Keratinocyte (primary cell): ENCODE data around the gene LHCGR. TPM values are rescaled to one million over a fixed set of nuclear protein-coding genes. Genes with fewer than 3 reads are reported as not detected.

ENCODE experiments used
- DNase-seq: peaks from one replicate; pipeline ENCODE4 v3.0.0-alpha.2; 2011; ENCODE audit warnings: low read depth, missing footprints, low spot score
- FAIRE-seq: peaks from 2 replicates; lab custom pipeline; 2011; peaks lifted over from hg19 to GRCh38; lab: Jason Lieb, UNC
- H2AFZ ChIP-seq: 2 replicates; pipeline ENCODE4 v1.6.0; 2012; ENCODE audit warnings: low read length, control low read depth, inconsistent platforms; ENCODE audit not compliant: control insufficient read depth
- H3K27ac ChIP-seq: 2 replicates; pipeline ENCODE4 v1.5.1; 2011; ENCODE audit warnings: low read length; ENCODE audit not compliant: control insufficient read depth, insufficient read depth
- H3K27me3 ChIP-seq: 3 replicates; pipeline ENCODE4 v1.6.0; 2011; ENCODE audit warnings: low read length; ENCODE audit not compliant: control insufficient read depth, insufficient read depth; ENCODE audit errors: extremely low read depth
- H3K36me3 ChIP-seq, 2 experiments: 2 replicates in 1 of 2; 3 replicates in 1 of 2; pipeline ENCODE4 v1.5.1; 2011; ENCODE audit warnings: low read length in 2 of 2, mild to moderate bottlenecking in 1 of 2; ENCODE audit not compliant: control insufficient read depth in 2 of 2, insufficient read depth in 2 of 2; ENCODE audit errors: extremely low read depth in 1 of 2
- H3K4me1 ChIP-seq: 3 replicates; pipeline ENCODE4 v1.5.1; 2011; ENCODE audit warnings: low read length; ENCODE audit not compliant: control insufficient read depth, insufficient read depth; ENCODE audit errors: extremely low read depth
- H3K4me2 ChIP-seq: 3 replicates; pipeline ENCODE4 v1.6.0; 2011; ENCODE audit warnings: low read depth, low read length; ENCODE audit not compliant: control insufficient read depth, insufficient read depth; ENCODE audit errors: extremely low read depth
- H3K4me3 ChIP-seq, 3 experiments: fragments of 200-600 bp in 1 of 3; sonication (generic) in 1 of 3; 2 replicates in 2 of 3; 3 replicates in 1 of 3; pipeline ENCODE4 v1.5.1; 2011 to 2016; ENCODE audit warnings: low read length in 3 of 3, mild to moderate bottlenecking in 3 of 3, control low read depth in 2 of 3, inconsistent platforms in 1 of 3, low read depth in 1 of 3, mixed read lengths in 1 of 3, mixed run types in 1 of 3, moderate library complexity in 1 of 3; ENCODE audit not compliant: control insufficient read depth in 2 of 3, insufficient read depth in 2 of 3; ENCODE audit errors: extremely low read depth in 1 of 3
- H3K79me2 ChIP-seq: 2 replicates; pipeline ENCODE4 v1.6.0; 2012; ENCODE audit warnings: low read length; ENCODE audit not compliant: control insufficient read depth, insufficient read depth
- H3K9ac ChIP-seq: 3 replicates; pipeline ENCODE4 v1.6.0; 2011; ENCODE audit warnings: low read length; ENCODE audit not compliant: control insufficient read depth, insufficient read depth; ENCODE audit errors: extremely low read depth
- H3K9me1 ChIP-seq: 3 replicates; pipeline ENCODE4 v1.6.0; 2011; ENCODE audit warnings: low read length; ENCODE audit not compliant: control insufficient read depth, insufficient read depth; ENCODE audit errors: extremely low read depth
- H3K9me3 ChIP-seq: 2 replicates; pipeline ENCODE4 v1.5.1; 2012; ENCODE audit warnings: low read depth, low read length; ENCODE audit not compliant: control insufficient read depth
- H4K20me1 ChIP-seq: 3 replicates; pipeline ENCODE4 v1.6.0; 2011; ENCODE audit warnings: low read length; ENCODE audit not compliant: control insufficient read depth, insufficient read depth; ENCODE audit errors: extremely low read depth
- EZH2 ChIP-seq: IDR thresholded peaks from one replicate; pipeline ENCODE4 v1.6.1; 2012; ENCODE audit warnings: inconsistent platforms, mild to moderate bottlenecking, low read length, moderate library complexity
- dilution Hi-C: fragments of 300-500 bp; cut with MboI; formaldehyde crosslinking; loops from one replicate; pipeline ENCODE4 v1.7.0; 2020; ENCODE audit warnings: low sequenced_read_pairs; ENCODE audit not compliant: extremely low pct_ligation_motif_present
- polyA plus RNA-seq, 5 experiments: library from polyadenylated mRNA; depleted of rRNA in 3 of 5; stranded (reverse) in 3 of 5; stranded (forward) in 1 of 5; unstranded in 1 of 5; fragments of >200 nt; gene quantifications; 1 replicate in 1 of 5; 2 replicates in 3 of 5; 3 replicates in 1 of 5; pipeline versions ENCODE4 v1.2.1 to v1.2.3, GENCODE V29; 2011 to 2012; ENCODE audit warnings: missing spikeins in 2 of 5, low read depth in 1 of 5, low replicate concordance in 1 of 5
- TF ChIP-seq, protein P1 (sequence below), 3 experiments: IDR thresholded peaks in 1 of 3; conservative IDR thresholded peaks in 1 of 3; optimal IDR thresholded peaks in 1 of 3; 2 replicates in 2 of 3; 3 replicates in 1 of 3; pipeline versions ENCODE3 to v1.5.1; 2011; ENCODE audit warnings: low read length in 3 of 3, mild to moderate bottlenecking in 3 of 3, moderate library complexity in 2 of 3, control low read depth in 1 of 3, inconsistent platforms in 1 of 3; ENCODE audit not compliant: insufficient read depth in 2 of 3; ENCODE audit errors: extremely low read depth in 1 of 3

The LHCGR gene
- polyA plus RNA-seq, 1 donor (not counting 4 experiments of a cell fraction or from before 2014, with no cell fraction given), result not detected

DNA sequence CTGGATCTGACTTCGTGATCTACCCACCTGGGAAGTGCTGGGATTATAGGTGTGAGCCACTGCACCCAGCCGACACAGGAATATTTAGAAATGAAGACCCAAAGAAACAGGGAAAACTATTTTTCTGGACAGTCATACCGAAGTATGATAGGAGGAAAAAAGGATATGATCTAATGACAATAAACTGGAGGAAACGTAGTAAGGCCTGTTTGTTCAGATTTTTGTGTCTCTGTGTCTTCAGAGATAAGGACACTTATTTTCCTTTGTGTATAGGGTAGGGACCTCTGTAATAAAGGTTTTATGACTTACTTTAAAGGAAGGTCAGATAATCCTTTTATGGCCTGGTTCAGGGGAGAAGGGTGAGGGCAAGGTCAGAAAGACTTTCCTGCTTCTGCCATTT lies 81.9 kb downstream of the LHCGR start:
- DNase-seq (no peak), FAIRE-seq (no peak)
- H3K9me1 ChIP-seq, result no peaks in the 10 kb centered on the region
- H2AFZ ChIP-seq, result no peak overlapping the region
- no peaks in the 10 kb centered on the region for H3K79me2 ChIP-seq
- no peak for TF ChIP-seq EZH2
- TF ChIP-seq, protein P1, sequence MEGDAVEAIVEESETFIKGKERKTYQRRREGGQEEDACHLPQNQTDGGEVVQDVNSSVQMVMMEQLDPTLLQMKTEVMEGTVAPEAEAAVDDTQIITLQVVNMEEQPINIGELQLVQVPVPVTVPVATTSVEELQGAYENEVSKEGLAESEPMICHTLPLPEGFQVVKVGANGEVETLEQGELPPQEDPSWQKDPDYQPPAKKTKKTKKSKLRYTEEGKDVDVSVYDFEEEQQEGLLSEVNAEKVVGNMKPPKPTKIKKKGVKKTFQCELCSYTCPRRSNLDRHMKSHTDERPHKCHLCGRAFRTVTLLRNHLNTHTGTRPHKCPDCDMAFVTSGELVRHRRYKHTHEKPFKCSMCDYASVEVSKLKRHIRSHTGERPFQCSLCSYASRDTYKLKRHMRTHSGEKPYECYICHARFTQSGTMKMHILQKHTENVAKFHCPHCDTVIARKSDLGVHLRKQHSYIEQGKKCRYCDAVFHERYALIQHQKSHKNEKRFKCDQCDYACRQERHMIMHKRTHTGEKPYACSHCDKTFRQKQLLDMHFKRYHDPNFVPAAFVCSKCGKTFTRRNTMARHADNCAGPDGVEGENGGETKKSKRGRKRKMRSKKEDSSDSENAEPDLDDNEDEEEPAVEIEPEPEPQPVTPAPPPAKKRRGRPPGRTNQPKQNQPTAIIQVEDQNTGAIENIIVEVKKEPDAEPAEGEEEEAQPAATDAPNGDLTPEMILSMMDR (optimal IDR thresholded peaks at IDR 0.05 in 1 of 3, IDR thresholded peaks at IDR 0.05 in 1 of 3, conservative IDR thresholded peaks at IDR 0.05 in 1 of 3; ENCODE audit: extremely low read depth in 1 of 3, insufficient read depth in 2 of 3, low read length in 3 of 3), result no peak
- no peak overlapping the region for H3K9ac ChIP-seq
- no peaks in the 10 kb centered on the region for H3K27me3 ChIP-seq
- H4K20me1 ChIP-seq, result no peaks in the 10 kb centered on the region
- no peaks in the 10 kb centered on the region for H3K9me3 ChIP-seq
- no peak overlapping the region for H3K27ac ChIP-seq
- no peaks in the 10 kb centered on the region for H3K4me1 ChIP-seq
- H3K36me3 ChIP-seq, result no peaks in the 10 kb centered on the region
- no peak overlapping the region for H3K4me2 ChIP-seq
- no peak overlapping the region for H3K4me3 ChIP-seq
- dilution Hi-C loops, result no loop called here

DNA sequence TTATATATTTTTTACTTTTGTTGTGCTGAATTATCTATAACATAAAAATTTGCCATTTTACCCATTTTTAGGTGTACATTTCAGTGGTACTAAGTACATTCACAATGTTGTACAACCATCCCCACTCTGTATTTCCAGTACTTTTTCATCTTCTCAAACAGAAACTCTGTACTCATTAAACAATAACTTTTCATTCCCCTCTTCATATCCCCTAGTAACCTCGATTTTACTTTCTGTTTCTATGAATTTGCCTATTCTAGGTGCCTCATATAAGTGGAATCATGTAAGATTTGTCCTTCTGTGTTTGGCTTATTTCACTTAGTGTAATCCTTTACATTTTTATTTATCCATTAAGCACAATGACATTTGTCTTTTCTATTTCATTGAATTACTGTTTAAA lies 86.5 kb downstream of the LHCGR start:
- no peak for FAIRE-seq
- Histone ChIP-seq H3K9me3 (no peaks in the 10 kb centered on the region), H3K4me1 (no peaks in the 10 kb centered on the region), H3K27ac (no peak overlapping the region), H3K9me1 (no peaks in the 10 kb centered on the region), H4K20me1 (no peaks in the 10 kb centered on the region), H3K36me3 (no peaks in the 10 kb centered on the region), H3K79me2 (no peaks in the 10 kb centered on the region), H3K4me2 (no peak overlapping the region), H3K27me3 (no peaks in the 10 kb centered on the region), H3K4me3 (no peak overlapping the region), H3K9ac (no peak overlapping the region), H2AFZ (no peak overlapping the region)
- TF ChIP-seq, protein P1 (optimal IDR thresholded peaks at IDR 0.05 in 1 of 3, IDR thresholded peaks at IDR 0.05 in 1 of 3, conservative IDR thresholded peaks at IDR 0.05 in 1 of 3; ENCODE audit: extremely low read depth in 1 of 3, insufficient read depth in 2 of 3, low read length in 3 of 3), result no peak
- dilution Hi-C loops, result no loop called here
- no peak for DNase-seq
